ENCODE results near the gene TLK1.

TLK1 gene

GRCh38 chr2:171004363-171004762, 156.3 kb downstream of the TLK1 start:
- no peak for DNase-seq (ENCODE audit: low read depth)

- no peak for DNase-seq (ENCODE audit: low read depth)
Observed at GRCh38 chr2:170999654-171000053, 161.0 kb downstream of the TLK1 start.

DNA sequence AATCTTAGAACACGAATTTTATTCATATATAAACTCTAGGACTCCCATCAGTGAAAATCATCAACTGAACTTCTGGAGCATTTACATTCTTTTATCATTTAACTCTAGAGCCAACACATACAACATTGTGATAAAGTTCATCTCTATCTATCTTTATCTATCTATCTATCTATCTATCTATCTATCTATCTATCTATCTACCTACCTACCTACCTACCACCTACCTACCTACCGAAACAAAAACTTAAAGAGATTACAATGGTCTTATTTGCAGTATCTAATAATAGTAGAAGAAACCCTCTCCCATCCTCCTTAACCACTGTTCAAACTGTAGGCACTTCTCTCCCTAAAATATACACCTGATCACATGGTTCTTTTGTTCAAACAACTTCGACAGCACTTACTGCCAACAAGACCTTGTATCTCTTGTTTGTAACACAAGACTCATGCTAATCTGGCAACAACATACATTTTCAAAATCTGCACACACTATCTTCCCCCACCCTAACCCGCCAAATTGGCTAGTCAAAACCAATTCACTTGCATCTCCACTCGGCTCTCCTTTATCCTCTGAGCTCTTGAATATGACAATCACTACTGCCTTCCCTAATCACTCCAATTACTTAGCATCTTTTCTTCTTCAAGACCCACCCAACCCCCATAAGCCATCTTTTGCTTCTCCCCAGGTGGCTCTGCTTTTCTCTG, 162.6 kb downstream of the TLK1 start:
- DNase-seq (ENCODE audit: low read depth): no peak

GRCh38 chr2:170996316-170996715, 164.4 kb downstream of the TLK1 start:
- DNase-seq (ENCODE audit: low read depth): no peak

- DNase-seq (ENCODE audit: low read depth): no peak
Observed at GRCh38 chr2:170991398-170992182, 169.1 kb downstream of the TLK1 start.

DNA sequence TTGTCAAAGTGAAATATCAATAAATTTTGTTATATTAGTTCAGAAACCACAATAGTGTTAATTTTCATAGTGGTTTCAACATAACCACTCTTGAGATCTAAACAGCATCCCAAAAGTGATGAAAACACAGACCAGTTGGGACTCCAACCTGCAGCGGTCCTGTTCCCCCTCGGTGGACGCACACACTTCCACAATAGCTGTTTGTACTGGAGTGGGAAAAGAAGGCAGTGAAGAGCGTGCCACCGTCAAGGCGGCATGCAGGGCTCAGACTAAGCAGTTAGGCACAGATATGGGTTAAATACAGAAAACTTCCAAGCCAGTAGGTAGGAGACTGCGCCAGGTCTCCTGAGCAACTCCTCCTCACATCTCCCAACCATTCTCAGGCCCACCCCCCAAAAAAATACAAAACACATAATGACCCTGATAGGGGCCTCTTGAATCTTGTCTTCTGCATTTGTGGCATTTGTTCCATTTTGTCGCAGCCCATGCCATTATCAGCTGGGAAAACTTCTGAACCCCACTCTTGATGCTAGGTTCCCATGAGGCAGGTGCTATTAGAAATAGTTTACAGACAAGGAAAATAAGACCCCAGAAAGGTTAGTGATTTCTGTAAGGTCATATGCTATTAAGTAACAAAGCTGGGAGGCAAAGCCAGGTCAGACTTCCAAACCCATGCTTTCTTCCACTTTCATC, 174.0 kb downstream of the TLK1 start:
- no peak for DNase-seq (ENCODE audit: low read depth)

DNA sequence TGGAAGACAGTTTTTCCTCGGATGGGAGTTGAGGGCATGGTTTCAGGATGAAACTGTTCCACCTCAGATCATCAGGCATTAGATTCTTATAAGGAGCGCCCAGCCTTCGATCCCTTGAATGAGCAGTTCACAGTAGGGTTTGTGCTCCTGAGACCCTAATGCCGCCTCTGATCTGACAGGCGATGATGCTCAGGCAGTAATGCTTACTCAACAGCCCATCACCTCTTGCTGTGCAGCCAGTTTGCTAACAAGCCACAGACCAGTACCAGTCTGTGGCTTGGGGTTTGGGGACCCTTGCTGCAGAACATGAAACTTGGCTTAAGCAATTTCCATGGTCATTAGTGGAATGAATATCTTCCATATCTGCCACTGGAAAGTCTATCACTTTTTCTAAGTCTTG, 175.3 kb downstream of the TLK1 start:
- DNase-seq (ENCODE audit: low read depth): no peak

DNA sequence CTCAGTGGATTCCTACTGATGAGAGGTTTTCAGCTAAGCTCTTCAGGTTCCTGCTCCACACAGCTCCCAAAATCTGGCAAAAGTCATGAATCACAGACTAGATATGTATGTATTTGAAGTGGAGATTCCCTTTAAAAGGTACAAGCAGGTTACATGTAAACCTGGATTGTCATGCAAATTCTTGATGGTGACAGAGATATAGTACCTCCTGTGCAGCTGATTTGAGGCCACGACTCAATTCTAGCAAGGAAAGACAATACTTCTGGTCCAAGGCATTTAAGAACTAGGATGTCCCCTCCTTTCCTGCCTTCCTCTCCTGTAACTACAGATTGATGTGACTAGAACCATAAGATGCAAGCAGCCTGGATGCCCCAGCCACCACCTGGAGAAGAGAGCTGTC, 176.6 kb downstream of the TLK1 start:
- no peak for DNase-seq (ENCODE audit: low read depth)

DNA sequence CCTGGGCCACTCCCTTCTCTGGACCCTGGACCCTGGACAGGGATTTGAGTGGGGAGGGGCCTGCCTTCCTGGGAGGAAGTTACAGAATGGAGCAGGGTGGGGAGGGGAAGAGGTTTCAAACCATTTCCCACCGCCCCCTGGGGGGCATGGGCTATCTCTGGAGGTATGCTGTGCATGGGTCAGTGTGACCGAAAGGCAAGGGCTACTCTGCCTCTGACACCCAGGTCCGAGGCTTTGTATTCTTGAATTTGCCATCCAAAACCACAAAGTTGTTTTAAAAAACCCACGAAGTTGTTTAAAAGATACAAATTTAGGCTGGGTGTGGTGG, 184.8 kb downstream of the TLK1 start:
- DNase-seq (ENCODE audit: low read depth): no peak

DNA sequence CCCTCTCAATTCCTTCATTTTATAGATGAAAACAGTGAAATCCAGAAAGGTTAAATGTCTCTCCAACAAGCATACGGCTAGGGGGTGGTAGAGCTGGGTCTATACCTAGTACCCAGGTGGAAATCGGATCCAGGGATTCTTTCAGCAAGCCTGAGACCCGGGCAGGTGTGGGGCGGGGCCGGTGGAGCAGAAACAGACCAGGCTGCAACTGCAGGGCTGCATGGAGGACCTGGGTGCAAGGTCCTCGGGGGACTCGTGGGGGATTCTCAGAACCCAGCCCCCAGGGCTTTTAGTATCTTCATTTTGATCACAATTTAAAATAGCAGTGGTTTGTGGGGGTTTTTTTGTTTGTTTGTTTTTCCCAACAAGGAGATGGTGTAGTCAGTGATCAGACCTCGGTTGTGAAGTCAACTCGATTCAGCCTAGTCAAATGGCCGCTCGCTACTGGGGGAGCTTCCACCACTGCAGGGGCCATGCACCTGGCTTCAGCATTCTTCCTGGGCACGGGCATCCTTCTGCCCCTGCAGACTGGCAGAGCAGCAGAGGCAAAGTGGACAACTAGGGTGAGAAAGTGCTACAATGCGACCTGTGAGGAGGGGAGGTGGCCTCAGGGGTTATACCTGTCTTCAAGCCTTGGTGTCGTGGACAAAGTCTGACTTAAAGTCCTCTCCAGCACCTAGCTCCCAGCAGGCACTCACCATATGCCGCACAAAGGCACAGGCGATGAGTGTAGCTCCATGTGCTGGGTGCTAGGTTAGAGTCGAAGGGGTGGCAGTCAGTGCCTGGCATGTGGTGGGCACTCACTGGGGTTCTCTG, 185.4 kb downstream of the TLK1 start:
- no peak for DNase-seq (ENCODE audit: low read depth)

DNA sequence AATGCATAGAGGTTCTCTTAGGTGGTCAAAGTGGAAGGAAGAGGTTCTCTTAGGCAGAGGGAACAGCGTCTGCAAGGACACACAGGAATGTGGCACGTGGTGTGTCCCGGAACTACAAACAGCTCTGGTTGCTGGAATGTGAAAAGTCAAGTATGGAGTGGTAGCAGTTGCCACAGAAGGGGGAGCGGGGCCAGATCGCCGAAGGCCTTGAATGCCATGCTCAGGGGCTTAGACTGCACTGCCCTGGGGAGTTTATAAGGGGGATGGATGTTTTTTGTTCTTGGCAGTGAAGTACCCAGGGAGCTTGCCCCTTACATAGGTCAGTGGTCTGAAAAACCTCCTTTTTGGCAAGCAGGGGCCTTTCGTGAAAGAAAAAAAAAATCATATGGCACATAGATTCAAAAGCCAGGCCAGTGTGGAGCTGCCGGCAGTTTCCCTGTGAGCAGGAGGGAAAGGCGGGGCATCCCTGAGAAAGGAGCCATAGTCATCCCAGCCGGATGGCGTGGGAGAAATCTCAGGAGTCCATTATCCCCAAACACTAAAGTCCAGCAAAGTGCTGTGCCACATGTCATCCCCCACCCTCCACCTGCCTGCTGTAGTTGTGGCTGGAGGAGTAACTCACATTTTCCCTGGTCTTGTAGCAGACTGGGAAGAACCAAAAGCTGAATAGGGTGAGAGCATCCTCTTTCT, 186.2 kb downstream of the TLK1 start:
- DNase-seq (ENCODE audit: low read depth): peak; percentile 65

GRCh38 chr2:170973492-170974303, 187.0 kb downstream of the TLK1 start:
- DNase-seq (ENCODE audit: low read depth): peak; percentile 73

DNA sequence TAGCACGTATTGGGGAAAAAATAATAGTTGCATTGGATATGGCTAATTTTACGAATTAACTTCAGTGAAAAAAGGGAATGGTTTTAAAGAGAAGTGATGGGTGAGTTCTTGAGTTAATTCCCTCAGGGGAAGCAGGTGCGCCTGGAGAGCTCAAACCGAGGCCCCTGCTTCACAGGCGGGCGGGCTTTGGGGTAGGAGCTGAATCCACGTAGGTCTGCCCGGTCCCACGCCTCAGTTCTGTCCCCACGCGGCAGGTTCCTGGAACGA, 187.5 kb downstream of the TLK1 start:
- no peak for DNase-seq (ENCODE audit: low read depth)

GRCh38 chr2:170972296-170973224, 188.1 kb downstream of the TLK1 start:
- peak; percentile 25 for DNase-seq (ENCODE audit: low read depth)

DNA sequence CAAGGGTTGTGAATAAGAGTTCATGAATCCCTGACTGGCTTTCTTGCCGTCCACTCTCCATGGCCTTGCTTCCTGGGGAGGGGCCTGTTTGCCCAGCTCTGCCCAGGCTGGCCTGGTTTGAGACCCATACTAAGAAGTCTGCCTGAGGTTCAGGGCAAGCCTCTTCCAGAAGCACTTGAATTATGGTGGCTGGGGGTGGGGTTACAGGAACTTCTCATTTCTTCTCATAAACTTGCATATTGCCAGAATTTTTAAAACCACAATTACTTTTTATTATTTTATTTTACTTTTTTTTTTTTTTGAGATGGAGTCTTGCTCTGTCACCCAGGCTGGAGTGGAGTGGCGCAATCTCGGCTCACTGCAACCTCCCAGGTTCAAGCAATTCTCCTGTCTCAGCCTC, 189.6 kb downstream of the TLK1 start:
- DNase-seq (ENCODE audit: low read depth): no peak

DNA sequence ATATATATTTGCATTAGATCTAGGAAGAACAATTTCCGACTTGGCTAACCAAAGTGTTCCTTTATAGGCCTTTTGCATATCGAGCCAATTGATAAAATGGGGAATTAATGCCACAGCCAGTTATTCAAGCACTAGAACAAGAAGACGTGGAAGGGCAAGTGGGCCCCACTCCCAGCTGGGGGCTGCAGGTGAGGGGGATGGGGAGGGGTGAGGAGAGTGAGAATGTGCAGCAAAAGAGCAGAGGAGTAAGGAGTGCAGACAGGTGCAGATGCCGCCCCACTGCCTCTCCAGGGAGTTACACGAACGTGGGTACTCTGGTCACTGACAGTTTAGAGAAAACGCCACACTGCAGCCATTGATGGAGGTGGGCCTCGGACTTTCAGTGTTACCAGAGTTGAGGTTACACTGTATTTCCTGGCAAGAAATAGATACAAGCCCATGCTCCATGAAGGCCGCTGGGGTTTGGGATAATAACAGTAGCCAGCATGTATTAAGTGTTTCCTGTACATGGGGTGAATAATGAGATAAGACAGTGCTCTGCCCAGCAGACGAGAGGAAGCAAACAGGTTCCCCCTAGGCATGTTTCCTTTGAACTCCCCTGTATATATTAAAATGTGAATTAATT, 190.7 kb downstream of the TLK1 start:
- no peak for DNase-seq (ENCODE audit: low read depth)

- DNase-seq (ENCODE audit: low read depth): no peak
Observed at GRCh38 chr2:170969030-170969429, 191.7 kb downstream of the TLK1 start.

- DNase-seq (ENCODE audit: low read depth): no peak
Observed at GRCh38 chr2:170968205-170969003, 192.3 kb downstream of the TLK1 start.

GRCh38 chr2:170967553-170967952, 193.1 kb downstream of the TLK1 start:
- no peak for DNase-seq (ENCODE audit: low read depth)
